Measurements from ENCODE around the gene ACY1. TPM values are rescaled to one million over a fixed set of nuclear protein-coding genes. Genes with fewer than 3 reads are reported as not detected.

The ACY1 gene
- total and polyA plus RNA-seq, 2 of the 13 experiments (the other 11 are each of a cell fraction or from before 2014, with no cell fraction given): 113 to 162 TPM

- peak; percentile 58; the same call in 1 of the 2 replicates for TF ChIP-seq PITX1 (CRISPR knock-in tag; IDR thresholded peaks at IDR 0.05)
- TF ChIP-seq ZNF850 (CRISPR knock-in tag; conservative IDR thresholded peaks at IDR 0.05): no peak
- TF ChIP-seq RARG (CRISPR knock-in tag; IDR thresholded peaks at IDR 0.05; ENCODE audit: low read depth): 0 out of 2 replicates have a peak, but pooled peaks have one; percentile 49
- TF ChIP-seq ZSCAN21 (CRISPR knock-in tag; IDR thresholded peaks at IDR 0.05; ENCODE audit: borderline replicate concordance): peak; percentile 81; the same call in 1 of the 2 replicates
- TF ChIP-seq MED13 (CRISPR knock-in tag; IDR thresholded peaks at IDR 0.05): 0 out of 2 replicates have a peak, but pooled peaks have one; percentile 67
- TF ChIP-seq ZSCAN9 (CRISPR knock-in tag; IDR thresholded peaks at IDR 0.05; ENCODE audit: borderline replicate concordance): peak; percentile 82; the same call in 1 of the 2 replicates
- peak; percentile 66; the same call in 1 of the 2 replicates for TF ChIP-seq TGIF2 (CRISPR knock-in tag; IDR thresholded peaks at IDR 0.05)
- TF ChIP-seq ZNF496 (CRISPR knock-in tag; IDR thresholded peaks at IDR 0.05; ENCODE audit: insufficient replicate concordance): no peak
- TF ChIP-seq ZNF563 (CRISPR knock-in tag; IDR thresholded peaks at IDR 0.05): peak; percentile 43; the same call in 1 of the 2 replicates
- TF ChIP-seq NKX3-1 (CRISPR knock-in tag; IDR thresholded peaks at IDR 0.05): peak; percentile 88
- TF ChIP-seq MEIS2 (CRISPR knock-in tag; IDR thresholded peaks at IDR 0.05): peak; percentile 67; the same call in 1 of the 2 replicates
- no peak; the same call in 1 of the 2 replicates for TF ChIP-seq JUNB (CRISPR knock-in tag; IDR thresholded peaks at IDR 0.05; ENCODE audit: borderline replicate concordance)
- peak; percentile 65 for TF ChIP-seq ZBTB21 (CRISPR knock-in tag; IDR thresholded peaks at IDR 0.05)
- peak; percentile 88; the same call in 1 of the 2 replicates for TF ChIP-seq TSC22D2 (CRISPR knock-in tag; IDR thresholded peaks at IDR 0.05; ENCODE audit: borderline replicate concordance)
- no peak for TF ChIP-seq ZNF10 (CRISPR knock-in tag; IDR thresholded peaks at IDR 0.05; ENCODE audit: borderline replicate concordance, low read depth)
- TF ChIP-seq NR2F6 (IDR thresholded peaks at IDR 0.05): peak; percentile 54; the same call in 1 of the 2 replicates
- TF ChIP-seq NR2F6 (CRISPR knock-in tag; IDR thresholded peaks at IDR 0.05): peak; percentile 62
- TF ChIP-seq ZNF570 (CRISPR knock-in tag; IDR thresholded peaks at IDR 0.05; ENCODE audit: borderline replicate concordance): 0 out of 2 replicates have a peak, but pooled peaks have one; percentile 36
- peak; percentile 68; the same call in 1 of the 2 replicates for TF ChIP-seq RNF219 (CRISPR knock-in tag; IDR thresholded peaks at IDR 0.05)
- peak; percentile 49; the same call in 1 of the 2 replicates for TF ChIP-seq ZNF703 (CRISPR knock-in tag; IDR thresholded peaks at IDR 0.05; ENCODE audit: borderline replicate concordance)
- TF ChIP-seq CBFB (CRISPR knock-in tag; IDR thresholded peaks at IDR 0.05): peak; percentile 92
- no peak for TF ChIP-seq FOXA1 (IDR thresholded peaks at IDR 0.05)
- TF ChIP-seq FOXA1 (CRISPR knock-in tag; IDR thresholded peaks at IDR 0.05): peak; percentile 40
- peak; percentile 95 for TF ChIP-seq ZFP91 (CRISPR knock-in tag; IDR thresholded peaks at IDR 0.05; ENCODE audit: borderline replicate concordance)
- TF ChIP-seq RXRB (CRISPR knock-in tag; IDR thresholded peaks at IDR 0.05; ENCODE audit: borderline replicate concordance): peak; percentile 63; the same call in 1 of the 2 replicates
- TF ChIP-seq ZNF580 (CRISPR knock-in tag; IDR thresholded peaks at IDR 0.05; ENCODE audit: borderline replicate concordance, low read depth): peak; percentile 70; the same call in 1 of the 2 replicates
- TF ChIP-seq NFYB (CRISPR knock-in tag; IDR thresholded peaks at IDR 0.05): peak; percentile 45; the same call in 1 of the 2 replicates
Measured at GRCh38 chr3:51995346-51996163, 12.2 kb downstream of the ACY1 start, which contains the start of gene RPL29 (continued).

Measured in HepG2 (cell line).